Fibroblast of mammary gland (primary cell): Measurements from ENCODE around the gene NR1I3.

Source experiments
- DNase-seq: peaks from one replicate; pipeline ENCODE4 v3.0.0-alpha.2; 2010; ENCODE audit warnings: low read depth
- H3K4me3 ChIP-seq: 2 replicates; pipeline ENCODE4 v1.5.1; 2011; ENCODE audit warnings: low read depth, mild to moderate bottlenecking, low read length, moderate library complexity; ENCODE audit not compliant: control insufficient read depth
- TF ChIP-seq, protein P1 (sequence below): conservative IDR thresholded peaks from 2 replicates; pipeline ENCODE4 v1.5.1; 2011; ENCODE audit warnings: low read depth, low read length, inconsistent platforms; ENCODE audit not compliant: control insufficient read depth, insufficient read depth

Gene NR1I3

DNA sequence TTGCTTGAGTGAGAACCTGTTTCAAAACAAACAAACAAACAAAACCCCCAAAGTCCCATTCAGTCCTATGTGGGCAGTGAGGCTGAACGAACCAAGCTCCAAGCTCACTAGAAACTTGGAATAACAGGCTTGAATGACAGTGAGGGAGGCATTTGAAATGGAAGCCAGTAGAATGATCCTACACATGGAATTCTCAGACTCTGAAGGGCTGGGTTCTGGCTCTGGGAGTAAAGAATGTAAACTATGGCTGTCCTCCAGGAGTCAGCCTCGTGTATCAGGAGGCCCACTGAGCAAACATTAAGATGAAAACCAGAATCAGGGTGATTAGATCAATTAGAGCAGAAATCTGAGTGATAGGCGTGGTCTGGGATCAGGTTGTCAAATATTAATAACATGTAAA lies 35.4 kb upstream of the NR1I3 start:
- no peak overlapping the region for H3K4me3 ChIP-seq
- TF ChIP-seq, protein P1, sequence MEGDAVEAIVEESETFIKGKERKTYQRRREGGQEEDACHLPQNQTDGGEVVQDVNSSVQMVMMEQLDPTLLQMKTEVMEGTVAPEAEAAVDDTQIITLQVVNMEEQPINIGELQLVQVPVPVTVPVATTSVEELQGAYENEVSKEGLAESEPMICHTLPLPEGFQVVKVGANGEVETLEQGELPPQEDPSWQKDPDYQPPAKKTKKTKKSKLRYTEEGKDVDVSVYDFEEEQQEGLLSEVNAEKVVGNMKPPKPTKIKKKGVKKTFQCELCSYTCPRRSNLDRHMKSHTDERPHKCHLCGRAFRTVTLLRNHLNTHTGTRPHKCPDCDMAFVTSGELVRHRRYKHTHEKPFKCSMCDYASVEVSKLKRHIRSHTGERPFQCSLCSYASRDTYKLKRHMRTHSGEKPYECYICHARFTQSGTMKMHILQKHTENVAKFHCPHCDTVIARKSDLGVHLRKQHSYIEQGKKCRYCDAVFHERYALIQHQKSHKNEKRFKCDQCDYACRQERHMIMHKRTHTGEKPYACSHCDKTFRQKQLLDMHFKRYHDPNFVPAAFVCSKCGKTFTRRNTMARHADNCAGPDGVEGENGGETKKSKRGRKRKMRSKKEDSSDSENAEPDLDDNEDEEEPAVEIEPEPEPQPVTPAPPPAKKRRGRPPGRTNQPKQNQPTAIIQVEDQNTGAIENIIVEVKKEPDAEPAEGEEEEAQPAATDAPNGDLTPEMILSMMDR: no peak
- no peak for DNase-seq

- no peak for DNase-seq
- TF ChIP-seq, protein P1: no peak
- H3K4me3 ChIP-seq: no peak overlapping the region
Measured at GRCh38 chr1:161267321-161267720, 29.3 kb upstream of the NR1I3 start.

GRCh38 chr1:161266836-161267235 lies 28.8 kb upstream of the NR1I3 start:
- DNase-seq: no peak
- H3K4me3 ChIP-seq: no peak overlapping the region

GRCh38 chr1:161266202-161266601 lies 28.2 kb upstream of the NR1I3 start:
- no peak for DNase-seq
- H3K4me3 ChIP-seq: no peak overlapping the region
- TF ChIP-seq, protein P1: no peak

More at GRCh38 chr1:161266836-161267235, 28.8 kb upstream of the NR1I3 start:
- TF ChIP-seq, protein P1: no peak

DNA sequence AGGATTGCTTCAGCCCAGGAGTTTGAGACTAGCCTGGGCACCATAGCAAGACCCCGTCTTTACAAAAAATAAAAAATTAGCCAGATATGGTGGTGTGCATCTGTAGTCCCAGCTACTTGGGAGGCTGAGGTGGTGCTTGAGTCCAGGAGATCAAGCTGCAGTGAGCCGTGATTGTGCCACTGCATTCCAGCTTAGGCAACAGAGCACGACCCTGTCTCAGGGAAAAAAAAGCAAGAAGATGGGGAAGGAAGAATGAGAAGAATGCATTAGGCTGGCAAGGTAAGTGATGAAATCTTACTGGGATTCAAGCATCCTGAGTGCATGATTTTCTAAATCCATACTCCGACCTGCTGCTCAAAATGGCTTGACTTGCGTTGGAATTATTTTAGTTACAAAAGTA lies 27.3 kb upstream of the NR1I3 start:
- no peak for DNase-seq
- TF ChIP-seq, protein P1: no peak
- no peak overlapping the region for H3K4me3 ChIP-seq

DNA sequence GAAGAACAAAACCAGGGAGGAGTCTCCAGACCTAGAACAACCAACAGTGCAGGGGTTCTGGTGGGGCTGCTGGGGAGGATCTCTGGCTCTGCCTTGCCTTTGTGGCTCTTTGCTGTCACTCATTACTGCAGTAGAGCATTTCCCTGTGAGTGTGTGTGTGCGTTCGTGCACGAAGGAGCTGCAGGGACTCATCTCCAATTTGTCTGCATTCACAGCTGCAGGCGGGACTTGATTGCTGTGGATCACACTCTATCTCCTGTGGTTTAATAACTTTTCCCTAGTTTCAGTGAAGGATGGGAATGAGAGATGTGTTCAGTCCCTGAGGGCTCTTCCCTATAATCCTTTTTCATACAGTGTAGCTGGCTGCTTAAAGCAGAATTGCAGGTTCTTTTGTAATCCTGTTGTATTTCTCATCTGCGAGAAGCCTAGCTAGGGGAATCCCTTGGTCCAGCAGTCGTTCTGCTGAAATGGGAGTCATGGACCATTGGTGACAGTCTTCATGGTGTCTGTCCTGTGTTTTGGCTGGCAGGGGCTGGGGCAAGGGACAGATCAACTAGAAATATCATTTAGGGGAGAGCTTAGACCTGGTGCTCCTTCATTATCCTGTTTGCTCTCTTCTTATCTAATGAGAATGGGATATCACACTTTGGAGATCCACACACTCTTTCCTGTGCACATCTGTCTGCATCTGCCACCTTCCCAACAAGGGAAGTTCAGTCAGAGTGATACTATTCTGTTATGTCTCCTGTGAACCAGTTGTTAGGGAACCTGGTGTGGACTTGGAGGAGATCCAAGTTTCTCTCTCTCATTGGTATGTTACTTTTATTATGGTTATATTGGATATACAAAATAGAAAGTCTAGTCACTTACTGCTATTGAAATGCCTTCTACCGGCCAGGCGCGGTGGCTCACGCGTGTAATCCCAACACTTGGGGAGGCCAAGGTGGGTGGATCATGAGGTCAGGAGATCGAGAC lies 23.5 kb upstream of the NR1I3 start:
- no peak for DNase-seq
- H3K4me3 ChIP-seq: no peak overlapping the region
- TF ChIP-seq, protein P1: no peak
